HUES48 (cell line): ENCODE measurements around the gene CD38.

Experiments
- H3K27ac ChIP-seq: one replicate; pipeline ENCODE4 v1.7.0; 2013; ENCODE audit warnings: low read depth, low read length, inconsistent platforms
- H3K27me3 ChIP-seq: 2 replicates; pipeline ENCODE4 v1.6.1; 2013; ENCODE audit warnings: mild to moderate bottlenecking, low read length; ENCODE audit not compliant: control insufficient read depth, insufficient read depth
- H3K36me3 ChIP-seq: 2 replicates; pipeline ENCODE4 v1.6.1; 2013; ENCODE audit warnings: low read length; ENCODE audit not compliant: control insufficient read depth, insufficient read depth
- H3K4me1 ChIP-seq: 2 replicates; pipeline ENCODE4 v1.6.1; 2013; ENCODE audit warnings: mild to moderate bottlenecking, low read length; ENCODE audit not compliant: control insufficient read depth, insufficient read depth
- H3K4me3 ChIP-seq: 2 replicates; pipeline ENCODE4 v1.5.1; 2013; ENCODE audit warnings: mild to moderate bottlenecking, low read depth, low read length
- H3K9ac ChIP-seq: 2 replicates; pipeline ENCODE4 v1.6.1; 2013; ENCODE audit warnings: mild to moderate bottlenecking, low read depth, low read length, moderate library complexity
- H3K9me3 ChIP-seq: 2 replicates; pipeline ENCODE4 v1.6.1; 2013; ENCODE audit warnings: low read length; ENCODE audit not compliant: control insufficient read depth, insufficient read depth

Gene CD38

GRCh38 chr4:15885422-15885821, 107.3 kb downstream of the CD38 start:
- no peaks in the 10 kb centered on the region for H3K27me3 ChIP-seq
- no peaks in the 10 kb centered on the region for H3K36me3 ChIP-seq
- no peak overlapping the region for H3K4me3 ChIP-seq
- no peak overlapping the region for H3K9ac ChIP-seq
- H3K9me3 ChIP-seq: no peaks in the 10 kb centered on the region
- H3K4me1 ChIP-seq: no peaks in the 10 kb centered on the region
- H3K27ac ChIP-seq: no peak overlapping the region

- no peaks in the 10 kb centered on the region for H3K9me3 ChIP-seq
- no peak overlapping the region for H3K27ac ChIP-seq
- H3K36me3 ChIP-seq: no peaks in the 10 kb centered on the region
These were observed 110.4 kb downstream of the CD38 start for GRCh38 chr4:15888515-15888914.

GRCh38 chr4:15890246-15890829, 112.2 kb downstream of the CD38 start:
- H3K27me3 ChIP-seq: no peaks in the 10 kb centered on the region
- H3K4me3 ChIP-seq: no peak overlapping the region
- no peak overlapping the region for H3K27ac ChIP-seq
- no peak overlapping the region for H3K9ac ChIP-seq
- H3K4me1 ChIP-seq: 0 out of 2 replicates have a peak, but pooled peaks cover 2% of the 10 kb centered on the region
- no peaks in the 10 kb centered on the region for H3K36me3 ChIP-seq
- H3K9me3 ChIP-seq: no peaks in the 10 kb centered on the region

More at GRCh38 chr4:15888515-15888914, 110.4 kb downstream of the CD38 start:
- no peak overlapping the region for H3K4me3 ChIP-seq
- 0 out of 2 replicates have a peak, but pooled peaks cover 2% of the 10 kb centered on the region for H3K4me1 ChIP-seq
- no peaks in the 10 kb centered on the region for H3K27me3 ChIP-seq
- no peak overlapping the region for H3K9ac ChIP-seq

- Histone ChIP-seq H3K9ac (no peak overlapping the region), H3K27me3 (no peaks in the 10 kb centered on the region), H3K27ac (no peak overlapping the region), H3K9me3 (no peaks in the 10 kb centered on the region), H3K4me3 (no peak overlapping the region), H3K4me1 (0 out of 2 replicates have a peak, but pooled peaks cover 2% of the 10 kb centered on the region), H3K36me3 (no peaks in the 10 kb centered on the region)
These were observed 113.2 kb downstream of the CD38 start for GRCh38 chr4:15891312-15891711.

- Histone ChIP-seq H3K4me1 (0 out of 2 replicates have a peak, but pooled peaks cover 2% of the 10 kb centered on the region), H3K9ac (no peak overlapping the region), H3K36me3 (no peaks in the 10 kb centered on the region), H3K4me3 (no peak overlapping the region), H3K27me3 (no peaks in the 10 kb centered on the region), H3K9me3 (no peaks in the 10 kb centered on the region), H3K27ac (no peak overlapping the region)
These were observed 115.8 kb downstream of the CD38 start for GRCh38 chr4:15893962-15894361.

- Histone ChIP-seq H3K36me3 (no peaks in the 10 kb centered on the region), H3K9ac (no peak overlapping the region), H3K4me3 (no peak overlapping the region), H3K4me1 (0 out of 2 replicates have a peak, but pooled peaks cover 2% of the 10 kb centered on the region), H3K27ac (no peak overlapping the region), H3K27me3 (no peaks in the 10 kb centered on the region), H3K9me3 (no peaks in the 10 kb centered on the region)
These were observed 116.3 kb downstream of the CD38 start for GRCh38 chr4:15894393-15894792.

GRCh38 chr4:15894921-15895916, 117.1 kb downstream of the CD38 start:
- H3K4me1 ChIP-seq: 0 out of 2 replicates have a peak, but pooled peaks cover 2% of the 10 kb centered on the region
- H3K4me3 ChIP-seq: no peak overlapping the region
- H3K9ac ChIP-seq: no peak overlapping the region
- H3K27me3 ChIP-seq: no peaks in the 10 kb centered on the region
- H3K9me3 ChIP-seq: no peaks in the 10 kb centered on the region
- H3K27ac ChIP-seq: no peak overlapping the region
- no peaks in the 10 kb centered on the region for H3K36me3 ChIP-seq

GRCh38 chr4:15897577-15897976, 119.4 kb downstream of the CD38 start:
- no peaks in the 10 kb centered on the region for H3K4me1 ChIP-seq
- H3K27me3 ChIP-seq: no peaks in the 10 kb centered on the region
- no peaks in the 10 kb centered on the region for H3K36me3 ChIP-seq
- H3K27ac ChIP-seq: no peak overlapping the region
- no peak overlapping the region for H3K4me3 ChIP-seq
- H3K9ac ChIP-seq: no peak overlapping the region
- no peaks in the 10 kb centered on the region for H3K9me3 ChIP-seq

GRCh38 chr4:15898902-15899301, 120.8 kb downstream of the CD38 start:
- Histone ChIP-seq H3K4me1 (no peaks in the 10 kb centered on the region), H3K4me3 (no peak overlapping the region), H3K27me3 (no peaks in the 10 kb centered on the region), H3K36me3 (no peaks in the 10 kb centered on the region), H3K9ac (no peak overlapping the region), H3K27ac (no peak overlapping the region), H3K9me3 (no peaks in the 10 kb centered on the region)

- Histone ChIP-seq H3K27ac (no peak overlapping the region), H3K36me3 (no peaks in the 10 kb centered on the region), H3K4me1 (no peaks in the 10 kb centered on the region), H3K27me3 (no peaks in the 10 kb centered on the region), H3K4me3 (no peak overlapping the region), H3K9ac (no peak overlapping the region), H3K9me3 (0 out of 2 replicates have a peak, but pooled peaks cover 3% of the 10 kb centered on the region)
These were observed 121.4 kb downstream of the CD38 start for GRCh38 chr4:15899511-15899910.

- Histone ChIP-seq H3K4me1 (peaks cover under 1% of the 10 kb centered on the region; the same call in 1 of the 2 replicates), H3K27me3 (no peaks in the 10 kb centered on the region), H3K36me3 (no peaks in the 10 kb centered on the region), H3K9me3 (peaks cover 9% of the 10 kb centered on the region; the same call in 1 of the 2 replicates), H3K4me3 (no peak overlapping the region), H3K27ac (no peak overlapping the region), H3K9ac (no peak overlapping the region)
These were observed 122.9 kb downstream of the CD38 start for GRCh38 chr4:15901007-15901406.
